GM06990 (cell line): Measurements from ENCODE around the gene SHLD1.

Source experiments
- DNase-seq: peaks from one replicate; pipeline ENCODE4 v3.0.0-alpha.2; 2011; ENCODE audit not compliant: insufficient read length; ENCODE audit errors: extremely low read depth
- H3K27me3 ChIP-seq: replicated peaks from 2 replicates; pipeline ENCODE4 v1.6.0; 2011; ENCODE audit warnings: low read length; ENCODE audit not compliant: control insufficient read depth, insufficient read depth
- H3K36me3 ChIP-seq: 2 replicates; pipeline ENCODE4 v1.5.1; 2011; ENCODE audit warnings: low read length; ENCODE audit not compliant: control insufficient read depth, insufficient read depth
- H3K4me3 ChIP-seq: replicated peaks from 2 replicates; pipeline ENCODE4 v1.5.1; 2011; ENCODE audit warnings: low read depth, mild to moderate bottlenecking, control low read depth, low read length
- CTCF ChIP-seq: IDR thresholded peaks from 2 replicates; pipeline ENCODE4 v1.5.1; 2011; ENCODE audit warnings: low read length, control low read depth, mild to moderate bottlenecking, inconsistent platforms; ENCODE audit not compliant: insufficient read depth, poor library complexity, severe bottlenecking

SHLD1 gene

GRCh38 chr20:5870568-5870981 lies 120.4 kb downstream of the SHLD1 start:
- Histone ChIP-seq H3K27me3 (no peaks in the 10 kb centered on the region), H3K36me3 (no peaks in the 10 kb centered on the region), H3K4me3 (no peak overlapping the region)
- DNase-seq = no peak
- no peak for TF ChIP-seq CTCF

DNA sequence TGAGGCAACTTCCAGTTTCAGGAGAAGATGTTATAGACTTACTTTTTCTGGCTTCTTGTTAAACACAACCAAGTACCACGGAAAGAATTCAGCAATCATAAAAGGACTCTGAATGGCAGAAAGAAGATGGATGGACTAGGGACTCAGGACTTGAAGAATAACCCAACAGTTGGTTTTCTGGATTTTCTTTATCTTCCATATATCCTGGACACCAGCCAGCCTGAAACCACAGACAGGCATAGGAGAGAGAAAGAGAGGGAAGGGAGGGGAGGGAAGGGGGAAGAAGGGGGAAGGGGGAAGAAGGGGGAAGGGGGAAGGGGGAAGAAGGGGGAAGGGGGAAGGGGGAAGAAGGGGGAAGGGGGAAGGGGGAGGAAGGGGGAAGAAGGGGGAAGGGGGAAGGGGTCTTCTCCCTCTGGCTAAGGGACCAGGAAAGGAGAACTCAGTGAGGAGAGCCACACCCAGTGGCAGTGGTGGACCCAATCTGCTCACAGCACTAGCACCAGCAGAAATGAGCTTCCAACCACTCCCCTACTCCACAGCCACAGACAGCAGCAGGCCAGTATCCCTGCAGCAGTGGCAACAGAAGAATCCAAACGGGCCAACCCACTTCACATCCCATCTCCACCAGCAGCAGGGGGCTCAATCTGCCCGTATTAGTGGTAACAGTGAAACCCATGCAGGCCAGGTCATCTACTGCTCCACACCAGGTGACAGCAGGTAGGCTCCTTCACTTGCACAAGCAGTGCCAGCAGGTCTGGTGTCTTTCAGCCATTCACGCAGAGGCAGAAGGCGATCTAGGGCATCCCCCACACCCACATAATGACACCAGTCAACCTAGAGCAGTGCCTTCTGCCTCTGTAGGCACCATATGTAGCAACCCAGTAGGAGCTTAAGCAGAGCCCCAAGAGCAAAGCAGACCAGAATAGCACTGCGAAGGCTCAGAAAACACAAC lies 121.5 kb downstream of the SHLD1 start:
- H3K27me3 ChIP-seq = no peaks in the 10 kb centered on the region
- no peaks in the 10 kb centered on the region for H3K36me3 ChIP-seq
- H3K4me3 ChIP-seq = no peak overlapping the region
- TF ChIP-seq CTCF = no peak
- no peak for DNase-seq

GRCh38 chr20:5877128-5877527 lies 126.9 kb downstream of the SHLD1 start:
- Histone ChIP-seq H3K27me3 (no peaks in the 10 kb centered on the region), H3K4me3 (no peak overlapping the region), H3K36me3 (no peaks in the 10 kb centered on the region)
- TF ChIP-seq CTCF = no peak
- no peak for DNase-seq

DNA sequence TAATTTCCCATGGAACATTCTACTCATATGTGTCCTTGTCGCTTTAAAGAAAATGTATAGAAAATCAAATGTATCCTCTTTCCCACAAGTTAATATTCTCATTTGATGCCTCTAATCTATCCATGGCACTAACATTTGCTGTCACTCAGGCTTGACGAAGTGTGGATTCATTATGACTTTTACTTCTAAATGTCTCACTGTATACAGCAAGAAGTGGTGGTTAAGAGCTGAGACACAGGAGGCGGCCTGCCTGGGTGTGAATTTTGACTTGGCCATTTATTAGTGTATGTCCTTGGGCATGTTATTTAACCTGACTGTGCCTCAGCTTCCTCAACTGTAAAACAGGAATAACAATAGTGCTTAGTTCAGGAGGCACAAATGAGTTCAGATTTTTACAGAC lies 130.1 kb downstream of the SHLD1 start:
- DNase-seq = peak; percentile 10
- no peaks in the 10 kb centered on the region for H3K27me3 ChIP-seq
- no peaks in the 10 kb centered on the region for H3K36me3 ChIP-seq
- TF ChIP-seq CTCF = no peak
- H3K4me3 ChIP-seq = no peak overlapping the region

DNA sequence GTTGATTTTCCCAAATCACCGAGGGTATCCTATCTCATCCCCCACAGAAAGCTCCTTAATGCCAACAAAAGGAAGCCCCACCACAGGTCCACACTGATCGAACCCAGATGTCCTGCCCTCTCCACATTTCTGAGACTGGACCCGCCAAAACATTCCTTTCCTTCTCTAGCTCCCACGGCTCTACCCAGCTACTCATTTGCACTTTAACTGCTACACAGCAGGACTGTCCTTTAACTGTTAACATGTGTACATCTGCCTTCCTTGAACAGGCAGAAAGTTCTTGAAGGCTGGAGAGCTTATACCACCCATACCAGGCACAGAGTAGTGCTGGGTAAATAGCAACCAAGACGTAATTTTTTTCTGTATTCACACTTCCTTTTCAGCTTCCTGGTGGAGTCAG lies 131.5 kb downstream of the SHLD1 start:
- H3K4me3 ChIP-seq = no peak overlapping the region

More for the DNA sequence above, 131.5 kb downstream of the SHLD1 start:
- no peak for DNase-seq
- no peak for TF ChIP-seq CTCF
- Histone ChIP-seq H3K27me3 (no peaks in the 10 kb centered on the region), H3K36me3 (no peaks in the 10 kb centered on the region)
